Parathyroid adenoma (tissue), 2 donors: ENCODE results near the gene KRT27.
A peak's percentile ranks its signal among the peaks of the same experiment; 100 is the strongest.

Experiments used
- H2AFZ ChIP-seq: fragments of 300-600 bp; sonication (generic); one replicate; pipeline ENCODE4 v1.7.0; 2017; ENCODE audit warnings: antibody characterized with exemption, mild to moderate bottlenecking
- H3K27ac ChIP-seq: fragments of 300-600 bp; sonication (generic); one replicate; pipeline ENCODE4 v1.7.0; 2017
- H3K27me3 ChIP-seq: fragments of 300-600 bp; sonication (generic); one replicate; pipeline ENCODE4 v1.7.0; 2017; ENCODE audit warnings: low read length; ENCODE audit not compliant: control insufficient read depth, insufficient read depth
- H3K36me3 ChIP-seq: fragments of 300-600 bp; sonication (generic); one replicate; pipeline ENCODE4 v1.7.0; 2017; ENCODE audit warnings: low read length; ENCODE audit not compliant: control insufficient read depth, insufficient read depth
- H3K4me1 ChIP-seq: fragments of 300-600 bp; sonication (generic); one replicate; pipeline ENCODE4 v1.7.0; 2017; ENCODE audit warnings: control low read depth
- H3K4me2 ChIP-seq: fragments of 300-600 bp; sonication (generic); one replicate; pipeline ENCODE4 v1.7.0; 2017; ENCODE audit warnings: low read length
- H3K4me3 ChIP-seq: fragments of 300-600 bp; sonication (generic); one replicate; pipeline ENCODE4 v1.7.0; 2017; ENCODE audit warnings: low read depth, low read length
- H3K79me2 ChIP-seq: fragments of 300-600 bp; sonication (generic); one replicate; pipeline ENCODE4 v1.7.0; 2017; ENCODE audit warnings: control low read depth
- H3K9ac ChIP-seq: fragments of 300-600 bp; sonication (generic); one replicate; pipeline ENCODE4 v1.7.0; 2017; ENCODE audit warnings: mild to moderate bottlenecking
- H3K9me3 ChIP-seq: fragments of 300-600 bp; sonication (generic); one replicate; pipeline ENCODE4 v1.7.0; 2017; ENCODE audit warnings: low read length; ENCODE audit not compliant: control insufficient read depth
- TF ChIP-seq, protein P1 (sequence below): fragments of 300-600 bp; sonication (generic); IDR thresholded peaks from one replicate; pipeline ENCODE4 v1.7.0; 2017; ENCODE audit warnings: antibody characterized with exemption, mild to moderate bottlenecking
- donor health status: primary hyperparathyroidism.

The KRT27 gene

DNA sequence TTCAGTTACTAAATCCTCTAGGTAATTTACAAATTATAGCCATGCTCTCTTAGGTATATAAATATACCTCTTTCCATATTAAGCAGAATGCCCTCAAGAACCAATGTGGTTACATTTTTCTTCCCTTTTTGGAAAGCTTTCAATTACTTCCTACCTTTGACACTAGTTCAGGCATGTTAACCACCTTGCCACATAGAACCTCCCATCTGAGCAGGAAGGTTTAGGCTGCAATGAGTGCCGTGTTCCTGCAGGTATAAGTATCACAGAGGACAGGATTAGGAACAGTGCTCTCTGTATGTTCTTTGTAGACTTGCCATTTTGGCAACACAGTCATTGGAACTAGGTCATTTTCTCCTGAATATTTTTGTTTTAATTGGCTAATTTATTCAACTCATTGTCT, 47.3 kb downstream of the KRT27 start:
- H3K27me3 ChIP-seq = no peaks in the 10 kb centered on the region
- no peaks in the 10 kb centered on the region for H3K9me3 ChIP-seq
- H3K79me2 ChIP-seq = no peaks in the 10 kb centered on the region
- no peak overlapping the region for H3K9ac ChIP-seq
- H3K4me3 ChIP-seq = no peak overlapping the region
- TF ChIP-seq, protein P1, sequence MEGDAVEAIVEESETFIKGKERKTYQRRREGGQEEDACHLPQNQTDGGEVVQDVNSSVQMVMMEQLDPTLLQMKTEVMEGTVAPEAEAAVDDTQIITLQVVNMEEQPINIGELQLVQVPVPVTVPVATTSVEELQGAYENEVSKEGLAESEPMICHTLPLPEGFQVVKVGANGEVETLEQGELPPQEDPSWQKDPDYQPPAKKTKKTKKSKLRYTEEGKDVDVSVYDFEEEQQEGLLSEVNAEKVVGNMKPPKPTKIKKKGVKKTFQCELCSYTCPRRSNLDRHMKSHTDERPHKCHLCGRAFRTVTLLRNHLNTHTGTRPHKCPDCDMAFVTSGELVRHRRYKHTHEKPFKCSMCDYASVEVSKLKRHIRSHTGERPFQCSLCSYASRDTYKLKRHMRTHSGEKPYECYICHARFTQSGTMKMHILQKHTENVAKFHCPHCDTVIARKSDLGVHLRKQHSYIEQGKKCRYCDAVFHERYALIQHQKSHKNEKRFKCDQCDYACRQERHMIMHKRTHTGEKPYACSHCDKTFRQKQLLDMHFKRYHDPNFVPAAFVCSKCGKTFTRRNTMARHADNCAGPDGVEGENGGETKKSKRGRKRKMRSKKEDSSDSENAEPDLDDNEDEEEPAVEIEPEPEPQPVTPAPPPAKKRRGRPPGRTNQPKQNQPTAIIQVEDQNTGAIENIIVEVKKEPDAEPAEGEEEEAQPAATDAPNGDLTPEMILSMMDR = no peak
- H3K27ac ChIP-seq = no peak overlapping the region
- H3K4me1 ChIP-seq = no peaks in the 10 kb centered on the region
- no peak overlapping the region for H3K4me2 ChIP-seq
- H3K36me3 ChIP-seq = no peaks in the 10 kb centered on the region
- H2AFZ ChIP-seq = no peak overlapping the region

DNA sequence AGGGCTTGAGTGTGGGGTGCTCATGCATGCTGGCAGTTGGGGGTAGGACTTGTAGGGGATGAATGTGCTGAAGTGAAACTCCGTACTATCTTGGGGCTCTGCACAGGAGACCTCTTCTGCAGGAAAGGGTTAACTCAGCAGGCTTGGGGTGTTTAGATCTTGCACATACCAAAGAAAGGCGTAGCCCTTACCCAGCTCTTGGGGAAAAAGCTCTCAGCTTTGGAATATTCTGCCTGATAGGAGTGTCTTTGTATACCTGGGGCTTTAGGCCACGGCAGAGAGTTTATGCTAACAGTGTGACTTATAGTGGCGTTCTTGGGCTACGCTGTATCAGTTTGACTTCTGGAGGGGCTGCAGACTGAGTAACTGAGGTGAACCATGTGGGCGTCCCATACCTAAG, 48.3 kb downstream of the KRT27 start:
- no peaks in the 10 kb centered on the region for H3K9me3 ChIP-seq
- no peaks in the 10 kb centered on the region for H3K36me3 ChIP-seq
- no peak overlapping the region for H3K4me2 ChIP-seq
- H3K4me1 ChIP-seq = no peaks in the 10 kb centered on the region
- no peak overlapping the region for H3K4me3 ChIP-seq
- H3K27ac ChIP-seq = no peak overlapping the region
- no peaks in the 10 kb centered on the region for H3K27me3 ChIP-seq
- TF ChIP-seq, protein P1 = no peak
- H2AFZ ChIP-seq = no peak overlapping the region
- no peaks in the 10 kb centered on the region for H3K79me2 ChIP-seq
- H3K9ac ChIP-seq = no peak overlapping the region

DNA sequence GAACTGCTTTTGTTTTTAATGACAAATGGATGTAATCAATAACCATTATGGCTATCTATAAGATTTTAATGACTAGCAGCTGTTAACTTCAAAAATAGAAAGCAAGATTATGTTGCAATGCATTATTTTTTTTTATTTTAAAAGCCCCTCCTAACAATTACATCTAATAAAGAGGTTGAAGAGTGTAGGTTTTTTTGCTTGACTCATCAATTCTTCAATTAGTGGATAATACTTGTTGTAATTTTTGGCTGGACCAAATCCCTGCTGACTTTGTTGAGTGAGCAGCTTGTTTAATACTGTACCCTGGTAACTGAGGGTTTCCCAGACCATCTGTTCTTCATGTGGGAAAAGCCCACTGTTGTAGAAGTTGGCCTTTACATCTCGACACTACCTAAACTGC, 51.4 kb downstream of the KRT27 start:
- Histone ChIP-seq H3K4me2 (no peak overlapping the region), H2AFZ (no peak overlapping the region), H3K9me3 (no peaks in the 10 kb centered on the region), H3K4me3 (no peak overlapping the region), H3K79me2 (no peaks in the 10 kb centered on the region), H3K4me1 (no peaks in the 10 kb centered on the region), H3K27me3 (no peaks in the 10 kb centered on the region), H3K27ac (no peak overlapping the region), H3K36me3 (no peaks in the 10 kb centered on the region), H3K9ac (no peak overlapping the region)
- TF ChIP-seq, protein P1 = no peak

DNA sequence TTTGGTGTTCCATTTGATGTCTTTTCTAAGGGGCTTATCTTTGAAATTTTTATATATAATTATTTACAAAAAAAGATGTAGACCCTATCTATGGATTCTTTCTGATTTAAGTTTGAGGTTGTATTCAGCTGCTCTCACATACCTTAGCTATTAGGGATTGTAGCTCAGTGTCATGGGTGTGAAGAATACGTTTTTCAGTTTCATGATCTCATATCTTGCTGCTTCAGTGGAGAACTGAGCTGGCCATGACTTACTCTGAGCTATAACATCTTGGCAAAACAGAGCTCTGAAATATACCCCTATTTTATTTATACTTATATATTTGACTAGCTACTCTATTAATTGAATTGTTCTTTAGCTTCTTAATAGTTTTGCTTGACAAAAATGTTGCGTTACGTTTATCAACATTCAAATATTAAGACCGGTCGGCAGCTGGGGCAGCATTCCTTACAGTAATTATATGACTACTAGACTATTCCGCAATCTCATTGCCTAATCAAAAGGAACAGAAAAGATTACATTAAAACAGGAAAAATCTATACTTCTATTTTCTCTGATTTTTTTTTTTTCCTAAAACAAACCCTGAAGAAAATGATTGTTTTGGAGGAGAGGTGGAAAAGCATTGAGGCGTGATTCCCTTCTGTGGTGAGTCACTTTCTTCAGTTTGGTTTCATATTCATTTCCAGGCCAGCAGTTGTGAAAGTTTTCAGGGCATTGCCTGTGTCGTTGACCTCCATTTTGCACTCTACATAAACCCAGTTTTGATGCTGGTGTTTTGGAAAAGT, 54.7 kb downstream of the KRT27 start:
- Histone ChIP-seq H3K9me3 (no peaks in the 10 kb centered on the region), H3K36me3 (no peaks in the 10 kb centered on the region), H2AFZ (no peak overlapping the region), H3K4me3 (no peak overlapping the region), H3K4me1 (no peaks in the 10 kb centered on the region), H3K27ac (no peak overlapping the region), H3K9ac (no peak overlapping the region), H3K79me2 (no peaks in the 10 kb centered on the region), H3K27me3 (no peaks in the 10 kb centered on the region), H3K4me2 (no peak overlapping the region)
- TF ChIP-seq, protein P1 = no peak

DNA sequence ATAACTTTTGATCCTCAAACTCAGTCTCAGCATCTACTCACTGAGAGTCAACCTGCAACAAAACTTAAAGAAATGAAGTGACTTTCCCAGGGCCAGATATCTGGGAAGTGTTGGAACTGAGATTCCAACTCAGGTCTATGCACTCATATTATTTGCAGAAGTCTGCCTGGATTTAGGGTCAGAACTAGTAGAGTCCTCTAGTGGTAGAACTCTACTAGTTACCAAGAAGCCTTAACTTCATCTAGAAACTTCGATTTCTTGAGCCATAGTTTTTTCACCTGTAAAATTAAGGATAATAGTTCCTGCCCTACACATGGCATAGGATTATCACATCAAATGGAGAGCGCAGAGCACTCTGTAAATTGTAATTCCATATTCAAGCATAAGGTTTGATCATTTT, 55.4 kb downstream of the KRT27 start:
- no peaks in the 10 kb centered on the region for H3K4me1 ChIP-seq
- no peak overlapping the region for H3K9ac ChIP-seq
- no peak overlapping the region for H3K4me3 ChIP-seq
- H3K27me3 ChIP-seq = no peaks in the 10 kb centered on the region
- no peak overlapping the region for H3K4me2 ChIP-seq
- H3K27ac ChIP-seq = no peak overlapping the region
- no peak overlapping the region for H2AFZ ChIP-seq
- TF ChIP-seq, protein P1 = peak; percentile 16
- H3K79me2 ChIP-seq = no peaks in the 10 kb centered on the region
- H3K9me3 ChIP-seq = no peaks in the 10 kb centered on the region
- no peaks in the 10 kb centered on the region for H3K36me3 ChIP-seq
